Activated CD4-positive, alpha-beta T cell treated with anti-CD3 and anti-CD28 coated beads, Interleukin-2, Interleukin-4, amounts not matched to agents 100 ng/mL and 50 ng/mL, durations not matched to agents 16 hours and 8 hours (primary cell): Measurements from ENCODE around the gene PDE9A.

Experiments
- DNase-seq: peaks from one replicate; pipeline ENCODE4 v3.0.0-alpha.2; 2020; ENCODE audit warnings: low spot score

The PDE9A gene

DNA sequence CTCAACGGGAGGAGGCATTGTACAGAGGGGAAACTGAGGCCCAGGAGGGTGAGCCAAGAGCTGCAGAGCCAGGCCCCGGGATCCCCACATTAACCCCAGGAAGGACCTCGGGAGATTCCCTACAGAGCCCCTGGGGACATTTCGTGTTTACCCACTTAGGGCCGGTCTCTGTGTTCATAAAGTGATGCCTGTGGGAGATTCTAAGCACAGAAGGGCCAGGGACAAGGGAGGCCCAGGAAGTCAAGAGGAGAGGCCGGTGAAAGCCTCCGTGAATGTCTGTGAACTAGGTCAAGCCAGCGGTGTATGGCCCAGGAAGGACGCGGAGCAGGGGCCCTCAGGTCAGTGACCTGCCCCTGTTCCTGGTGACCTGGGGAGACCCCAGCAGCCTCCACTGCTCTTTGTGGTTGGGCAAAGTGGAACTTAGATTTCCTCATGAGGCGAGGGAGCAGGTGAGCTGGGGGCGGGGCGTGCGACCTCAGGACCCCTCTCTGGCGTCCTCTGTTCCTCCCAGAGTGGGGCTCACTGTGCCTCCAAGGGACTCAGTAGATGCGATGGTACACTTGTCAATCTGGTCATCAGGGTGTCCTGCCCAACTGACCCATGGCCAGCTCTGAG, 34.9 kb downstream of the PDE9A start:
- no peak for DNase-seq

DNA sequence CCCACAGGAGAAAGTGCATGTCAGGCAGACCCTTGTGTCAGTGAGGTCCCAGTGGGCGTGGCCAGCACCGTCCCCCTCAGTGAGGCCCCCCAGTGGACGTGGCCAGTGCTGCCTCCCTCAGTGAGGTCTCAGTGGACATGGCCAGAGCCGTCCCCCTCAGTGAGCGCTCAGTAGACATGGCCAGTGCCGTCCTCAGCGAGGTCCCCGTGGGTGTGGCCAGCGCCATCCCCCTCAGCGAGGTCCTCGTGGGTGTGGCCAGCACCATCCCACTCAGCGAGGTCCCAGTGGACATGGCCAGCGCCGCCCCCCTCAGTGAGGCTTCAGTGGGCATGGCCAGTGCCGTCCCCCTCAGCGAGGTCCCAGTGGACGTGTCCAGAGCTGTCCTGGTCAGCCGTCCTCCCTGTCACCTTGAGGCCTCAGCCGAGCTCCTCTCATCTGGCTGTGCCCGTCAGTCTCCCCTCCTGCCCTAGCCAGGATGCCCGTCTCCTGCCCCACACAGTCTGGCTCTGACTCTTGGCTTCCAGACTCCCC, 35.5 kb downstream of the PDE9A start:
- no peak for DNase-seq

DNA sequence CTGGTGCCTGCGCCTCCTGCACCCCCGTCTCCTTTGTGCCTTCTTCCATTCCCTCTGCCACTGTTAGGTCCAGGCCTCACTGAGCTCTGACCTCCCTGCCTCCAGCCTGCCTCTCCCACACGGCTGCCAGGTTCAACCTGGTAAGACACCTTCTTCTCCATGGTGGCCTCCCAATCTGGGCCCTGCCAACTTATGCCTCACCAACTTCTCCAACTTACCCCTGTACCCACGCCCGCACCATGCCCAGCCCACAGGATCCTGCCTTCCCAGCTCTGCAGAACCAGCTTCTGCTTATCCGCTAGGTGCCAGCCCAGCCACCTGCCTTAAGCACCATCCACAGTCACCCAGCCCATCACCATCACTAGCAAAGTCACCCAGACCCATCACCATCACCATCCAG, 37.2 kb downstream of the PDE9A start:
- no peak for DNase-seq

DNA sequence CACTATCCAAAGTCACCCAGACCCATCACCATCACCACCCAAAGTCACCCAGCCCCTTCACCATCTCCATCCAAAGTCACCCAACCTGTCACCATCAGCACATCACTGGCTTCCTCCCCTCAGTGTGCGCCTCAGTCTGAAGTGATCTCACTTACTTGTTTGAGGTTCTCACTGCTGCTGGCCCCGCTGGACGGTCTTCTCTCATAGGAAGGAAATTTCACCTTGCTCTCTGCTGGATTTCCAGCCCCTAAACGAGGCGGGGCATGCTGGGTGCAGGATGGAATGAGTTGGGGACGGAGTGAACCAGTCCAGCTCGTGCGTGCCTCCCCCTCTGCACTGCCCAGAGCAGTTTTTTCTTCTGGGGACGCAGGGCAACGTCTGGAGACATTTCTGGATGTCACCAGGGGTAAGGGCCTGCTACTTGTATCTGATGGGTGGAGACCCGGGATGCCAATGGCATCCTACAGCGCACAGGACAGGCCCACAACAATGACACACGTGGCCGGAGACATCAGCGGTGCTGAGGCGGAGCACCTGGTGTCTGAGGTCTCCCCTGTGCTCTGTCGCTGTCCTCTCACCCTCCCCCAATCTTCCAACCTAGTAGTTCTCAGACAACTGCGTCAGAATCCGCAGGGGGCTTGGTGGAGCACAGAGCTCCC, 38.6 kb downstream of the PDE9A start:
- DNase-seq = no peak

DNA sequence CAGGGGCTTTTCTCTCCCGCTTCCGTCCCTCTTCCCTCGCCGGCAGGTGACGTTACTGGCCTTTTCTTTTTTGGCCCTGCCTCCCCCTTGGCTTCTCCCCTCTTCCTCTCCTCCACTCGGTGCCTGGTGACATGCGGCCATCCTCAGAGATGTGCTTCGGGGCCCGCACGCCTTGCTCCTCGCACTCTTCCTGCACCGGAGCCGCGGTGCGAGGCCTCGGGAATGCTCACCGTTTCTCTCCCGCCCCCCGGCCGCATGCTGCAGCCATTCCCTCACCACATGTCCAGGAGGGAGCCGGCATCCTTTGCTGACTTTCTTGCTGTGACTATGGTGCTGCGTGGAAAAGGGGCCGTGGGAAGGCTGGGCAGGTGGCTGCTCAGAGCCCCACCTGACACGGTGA, 39.3 kb downstream of the PDE9A start:
- no peak for DNase-seq

DNA sequence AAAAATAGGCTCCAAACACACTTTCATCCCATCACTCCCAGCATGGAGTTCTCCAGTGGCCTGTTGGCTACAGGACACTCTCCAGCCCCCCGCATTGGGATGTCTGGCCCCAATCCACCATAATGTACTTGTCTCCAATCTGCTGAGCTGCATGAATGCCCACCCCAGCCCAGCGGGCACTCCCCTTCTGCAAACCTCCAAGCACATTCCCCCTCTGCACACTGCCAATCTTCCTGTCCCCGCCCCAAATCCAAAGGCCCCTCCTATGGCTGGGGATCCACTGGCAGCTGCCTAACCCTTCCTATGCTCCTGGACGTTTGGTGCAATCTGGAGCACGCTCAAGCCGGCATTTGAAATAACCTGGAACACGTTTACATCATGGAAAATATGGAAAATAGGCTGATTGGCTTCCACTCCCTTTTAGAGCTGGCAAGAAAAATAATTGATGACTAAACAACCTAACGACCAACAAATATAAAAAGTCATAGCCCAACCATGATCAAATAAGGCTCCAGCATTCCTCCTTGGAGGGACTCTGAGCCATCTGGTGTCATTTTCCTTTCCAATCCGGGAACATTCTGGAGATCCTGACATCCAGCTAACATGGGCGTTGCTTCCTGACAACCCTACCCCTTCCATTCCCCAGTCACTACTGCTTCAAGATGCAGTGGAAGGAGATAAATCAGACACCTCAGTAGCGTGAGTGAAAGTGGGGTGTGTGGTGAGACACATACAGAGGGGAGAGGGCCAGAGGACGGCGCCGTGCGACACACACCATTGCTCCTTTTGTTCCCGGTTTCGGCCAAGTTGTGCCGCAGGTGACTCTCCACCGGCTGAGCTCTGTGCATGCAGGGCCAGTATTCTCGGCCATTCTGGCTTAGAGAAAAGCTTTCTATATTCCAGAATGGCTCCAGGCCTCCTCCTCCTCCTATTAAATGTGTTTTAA, 41.6 kb downstream of the PDE9A start:
- no peak for DNase-seq

DNA sequence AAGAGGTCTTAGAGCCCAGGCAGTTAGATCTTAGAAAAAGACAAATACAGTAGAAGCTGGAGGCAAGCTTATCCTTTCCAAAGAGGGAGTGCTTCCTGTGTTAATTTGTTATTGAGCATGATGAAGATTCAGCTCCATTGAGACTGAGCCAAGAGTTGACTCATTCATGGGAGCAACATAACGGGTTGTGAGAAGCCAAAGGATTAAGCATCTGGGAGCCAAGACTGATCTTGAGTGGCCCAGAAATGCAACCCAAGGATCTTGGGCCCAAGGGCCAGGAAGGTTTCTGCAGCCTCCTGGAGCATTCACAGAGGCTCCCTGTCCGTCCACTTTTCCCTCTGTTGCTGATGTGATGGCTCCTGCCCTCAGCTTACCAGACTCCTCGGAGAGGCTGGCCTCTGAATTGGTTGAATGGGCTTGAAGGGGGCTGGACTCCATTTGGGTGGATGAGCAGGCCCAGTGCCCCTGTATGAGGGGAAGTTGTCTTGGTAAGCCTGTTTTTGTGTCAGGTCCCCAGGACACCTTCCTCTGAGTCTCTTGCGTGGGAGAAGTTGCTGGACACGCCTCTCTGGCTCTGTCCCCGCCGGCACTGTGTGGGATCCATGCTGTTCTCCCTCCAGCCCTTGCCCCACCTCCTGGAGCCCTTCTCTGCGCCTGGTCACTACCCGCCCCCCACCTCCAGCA, 42.4 kb downstream of the PDE9A start:
- DNase-seq = no peak

DNA sequence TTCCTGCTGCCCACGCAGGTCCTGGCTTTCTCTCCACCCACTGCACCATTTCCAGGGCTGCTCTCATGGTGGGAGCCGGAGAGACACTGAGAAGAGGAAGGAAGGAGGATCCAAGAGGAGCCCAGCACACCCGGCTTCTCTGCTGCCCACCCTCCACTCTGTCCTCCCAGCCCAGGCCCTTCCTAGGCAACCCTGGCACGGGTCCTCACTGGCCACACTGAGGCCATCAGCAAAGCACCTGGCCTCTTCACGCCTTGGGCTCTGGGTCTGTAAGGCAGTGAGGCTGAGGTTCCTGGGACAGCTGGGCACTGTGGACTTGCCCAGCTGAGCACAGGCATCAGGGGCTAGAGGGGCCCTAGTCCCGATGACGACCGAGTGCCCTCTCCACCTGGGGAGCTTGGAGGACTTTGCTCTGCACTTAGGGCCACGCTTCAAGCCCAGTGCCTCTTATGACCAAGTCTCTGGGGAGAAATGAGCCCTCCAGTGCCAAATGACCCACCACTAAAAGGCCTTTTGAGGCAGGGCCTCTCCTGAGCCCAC, 43.1 kb downstream of the PDE9A start:
- no peak for DNase-seq

DNA sequence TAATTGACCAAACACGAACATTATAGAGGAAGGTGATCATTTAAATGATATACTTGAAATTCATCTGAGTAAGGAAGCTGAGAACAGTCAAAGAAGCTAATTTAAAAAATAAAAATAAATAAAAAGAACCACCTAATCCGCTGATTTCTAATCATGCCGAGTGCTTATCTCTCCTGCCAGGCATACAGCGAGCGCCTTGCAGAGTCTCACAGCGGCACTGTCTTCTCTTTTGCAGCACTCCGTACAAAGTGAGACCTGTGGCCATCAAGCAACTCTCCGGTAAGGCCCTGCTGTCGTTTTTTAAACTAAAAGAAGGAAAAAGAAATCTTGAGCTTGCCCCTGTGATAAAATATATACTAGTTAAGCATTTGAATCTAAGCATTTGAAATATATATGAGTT, 45.3 kb downstream of the PDE9A start:
- no peak for DNase-seq

DNA sequence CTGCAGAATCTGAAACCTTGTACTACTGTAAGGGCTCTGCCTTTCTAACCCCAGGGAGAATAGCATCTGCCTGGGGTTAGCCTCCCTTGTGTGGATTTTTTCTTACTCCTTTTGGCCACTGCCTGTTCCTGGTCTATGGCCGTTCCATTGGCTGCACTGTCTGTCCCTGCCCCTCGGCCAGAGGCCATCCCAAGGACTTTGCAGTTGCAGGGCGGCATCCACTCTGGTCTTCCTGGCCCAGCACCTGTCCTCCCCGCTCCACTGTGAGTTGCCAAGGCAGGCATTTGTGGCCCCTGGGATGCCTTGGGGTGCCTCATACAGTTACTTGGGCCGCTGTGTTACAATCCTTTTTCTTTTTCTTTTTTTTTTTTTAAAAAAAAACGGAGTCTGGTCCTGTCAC, 45.8 kb downstream of the PDE9A start:
- no peak for DNase-seq

DNA sequence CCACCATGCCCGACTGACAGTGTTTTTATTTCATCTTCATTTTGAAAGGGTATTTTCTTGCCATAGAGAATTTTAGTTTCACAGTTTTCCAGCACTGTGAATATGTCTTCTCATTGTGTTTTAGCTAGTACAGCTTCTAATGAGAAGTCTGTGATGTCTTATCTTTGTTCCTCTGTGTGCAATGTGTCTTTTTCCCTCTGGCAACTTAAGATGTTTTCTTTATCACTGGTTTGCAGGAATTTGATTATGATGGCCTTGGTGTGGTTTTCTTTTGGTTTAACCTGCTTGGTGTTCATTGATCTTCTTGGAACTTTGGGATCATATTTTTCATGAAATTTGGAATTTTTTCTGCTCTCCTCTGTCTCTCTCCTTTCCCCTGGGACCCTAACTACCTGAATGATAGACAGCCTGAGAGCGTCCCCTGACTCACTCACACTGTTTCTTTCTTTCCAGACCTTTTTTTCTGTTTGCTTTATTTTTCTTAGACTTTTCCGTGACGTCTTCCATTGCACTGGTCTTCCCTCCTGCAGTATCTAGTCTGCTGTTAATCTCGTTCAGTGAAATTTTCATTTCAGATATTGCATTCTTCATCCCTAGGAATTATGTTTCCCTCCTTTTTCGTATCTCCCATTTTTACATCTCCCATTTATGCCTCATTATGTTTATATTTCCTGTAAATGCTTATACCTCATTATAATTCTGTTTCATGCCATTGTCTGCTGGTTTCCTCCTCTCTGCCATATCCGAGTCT, 48.5 kb downstream of the PDE9A start:
- no peak for DNase-seq

DNA sequence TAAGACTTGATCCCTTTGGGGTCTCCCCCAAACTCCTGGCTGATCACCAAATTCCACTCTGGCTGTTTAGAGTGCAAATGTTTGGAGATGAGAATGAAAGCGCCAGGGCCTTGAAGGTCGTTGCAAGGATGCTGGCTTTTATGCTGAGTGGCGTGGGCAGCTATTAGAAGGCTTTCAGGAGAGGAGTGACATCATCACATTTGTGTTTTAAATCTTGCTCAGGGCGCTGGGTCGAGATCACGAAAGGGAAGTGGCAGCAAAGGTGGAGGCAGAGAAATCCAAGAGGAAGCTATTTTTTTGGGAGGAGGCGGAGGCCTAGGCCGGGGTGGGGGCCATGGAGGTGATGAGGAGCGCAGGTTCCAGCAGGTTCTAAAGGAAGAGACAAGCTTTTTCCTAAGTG, 49.3 kb downstream of the PDE9A start:
- no peak for DNase-seq

DNA sequence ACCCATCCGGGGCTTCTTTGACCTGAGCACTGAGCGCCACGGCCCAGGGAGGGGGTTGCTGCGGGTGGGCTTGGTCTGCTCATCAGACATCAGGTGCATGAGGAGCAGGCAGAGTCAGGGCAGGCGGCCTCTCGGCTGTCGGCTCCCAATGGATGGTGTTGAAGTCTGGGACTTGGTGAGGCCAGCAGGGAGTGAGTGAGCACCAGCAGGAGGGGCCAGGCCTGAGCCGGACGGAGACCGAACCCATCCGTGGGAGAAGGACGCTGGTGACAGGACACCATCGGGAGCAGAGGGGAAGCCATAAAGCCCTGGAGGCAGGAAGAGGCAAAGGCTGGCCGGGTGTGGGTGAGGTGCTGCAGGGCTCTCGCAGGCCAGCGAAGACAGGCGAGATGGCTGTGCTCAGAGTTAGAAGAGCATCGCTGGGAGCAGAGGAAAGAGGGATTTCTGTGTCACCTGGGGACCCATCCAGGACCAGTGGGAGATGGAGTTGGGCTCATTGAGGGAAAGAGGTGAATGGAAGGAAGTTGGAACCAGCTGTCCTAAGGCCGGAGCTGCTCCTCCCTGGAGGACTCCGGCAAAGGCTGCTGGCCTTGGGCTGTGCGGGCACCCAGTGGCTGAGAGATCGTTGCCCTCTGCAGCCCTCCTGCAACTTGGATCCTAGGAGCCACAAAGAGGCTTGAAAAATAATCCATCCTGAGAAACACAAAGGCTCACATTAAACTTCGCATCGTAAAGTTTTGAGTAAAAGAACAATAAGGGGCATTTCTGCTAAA, 49.9 kb downstream of the PDE9A start:
- DNase-seq = no peak

DNA sequence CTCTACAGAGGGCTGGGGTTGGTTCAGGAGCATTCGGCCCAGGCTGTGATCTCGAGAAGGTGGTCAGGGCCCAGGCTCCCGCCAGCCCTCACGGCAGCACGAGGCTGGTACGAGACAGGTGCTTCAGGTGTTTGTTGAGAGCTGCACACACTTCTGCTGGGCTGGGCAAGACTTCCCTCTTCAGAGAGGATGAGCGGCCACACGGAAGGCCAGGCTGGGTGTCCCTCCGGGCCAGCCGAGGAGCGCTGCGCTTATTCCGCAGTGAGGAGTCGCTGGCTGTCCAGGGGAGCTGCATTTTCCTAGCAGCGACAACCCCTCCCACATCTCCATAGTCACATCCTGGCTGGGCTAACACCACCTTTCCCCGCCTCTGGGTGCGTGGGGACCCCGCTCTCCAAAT, 50.5 kb downstream of the PDE9A start:
- DNase-seq = no peak

DNA sequence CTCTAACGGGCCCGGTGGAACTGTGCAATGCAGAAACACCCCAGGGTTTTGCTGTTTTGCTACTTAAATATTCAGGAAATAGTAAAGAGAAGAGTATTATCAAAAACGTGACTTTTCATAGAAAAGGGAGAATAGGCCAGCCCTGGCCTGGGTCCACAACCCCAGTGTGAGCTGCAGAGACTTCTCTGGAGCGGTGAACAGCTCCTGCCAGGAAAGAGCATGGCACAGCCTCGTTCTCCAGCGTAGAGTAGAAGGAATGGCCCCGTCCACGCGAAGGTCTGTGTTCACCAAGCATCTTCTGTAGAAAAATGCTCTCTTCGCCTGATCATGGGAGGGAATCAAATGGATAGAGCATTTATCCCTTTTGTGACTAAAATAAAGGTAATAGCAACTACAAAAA, 51.4 kb downstream of the PDE9A start:
- no peak for DNase-seq

DNA sequence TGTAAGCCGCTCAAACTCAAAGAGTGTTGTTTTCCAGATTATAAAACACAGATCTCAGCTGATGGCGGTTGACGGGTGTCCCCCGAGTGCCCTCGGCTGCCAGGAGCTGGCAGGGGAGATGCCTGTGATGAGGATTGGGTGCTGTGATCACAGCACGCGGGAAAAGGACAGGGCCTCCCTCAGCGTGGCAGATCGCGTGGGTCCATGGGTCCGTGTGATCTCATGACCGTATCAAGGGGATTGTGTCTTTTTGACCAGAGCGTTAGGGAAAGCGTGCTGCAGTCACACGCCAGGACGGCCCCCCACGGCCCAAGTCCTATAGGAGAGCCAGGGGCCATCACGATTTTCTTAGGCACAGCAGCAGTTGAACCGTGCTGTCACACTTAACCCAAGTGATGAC, 51.9 kb downstream of the PDE9A start:
- DNase-seq = no peak

DNA sequence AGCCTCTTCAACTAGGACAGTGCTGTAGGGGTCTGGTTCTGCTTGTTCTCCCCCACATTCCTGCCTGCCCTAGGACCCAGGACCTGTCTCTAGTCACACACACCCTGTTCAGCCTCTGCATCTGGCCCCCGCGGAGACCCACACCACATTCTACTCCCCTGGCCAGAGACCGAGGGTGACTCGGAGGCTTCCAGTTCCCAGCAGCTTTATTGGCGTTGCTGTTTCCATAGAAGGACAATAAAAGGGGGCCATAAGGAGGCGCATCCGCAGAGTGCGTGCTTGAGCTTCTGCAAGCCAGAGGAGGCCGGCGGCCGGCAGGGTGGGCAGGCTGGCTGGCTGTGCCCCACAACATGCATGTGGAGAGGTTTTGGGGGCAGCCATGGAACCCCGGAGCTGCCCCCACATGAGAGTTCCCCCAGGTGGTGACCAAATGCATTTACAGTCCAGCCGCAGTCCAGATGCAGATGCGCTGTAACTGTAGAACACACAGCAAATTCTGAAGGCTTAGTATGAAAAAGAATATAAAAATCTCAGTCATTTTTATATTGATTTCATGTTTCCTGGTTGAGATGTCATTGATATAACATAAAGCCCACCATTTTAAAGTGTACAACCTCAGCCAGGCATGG, 52.4 kb downstream of the PDE9A start:
- DNase-seq = no peak

DNA sequence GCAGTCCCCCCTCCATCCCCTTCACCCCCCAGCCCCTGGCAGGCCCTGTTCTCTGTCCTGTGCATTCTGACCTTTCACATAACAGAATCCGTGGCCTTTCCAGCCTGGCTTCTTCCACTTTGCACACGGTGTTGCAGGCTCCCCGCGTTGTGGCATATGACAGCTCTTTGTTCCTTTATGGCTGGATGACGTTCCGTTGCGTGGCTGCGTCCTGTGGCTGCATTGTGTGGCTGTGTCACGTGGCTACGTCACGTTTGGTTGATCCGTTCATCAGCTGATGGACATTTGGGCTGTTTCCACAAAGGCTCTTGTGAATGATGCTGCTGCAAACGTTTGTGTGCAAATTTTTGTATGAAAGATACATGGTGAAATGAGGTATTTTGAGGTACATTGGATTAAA, 53.3 kb downstream of the PDE9A start:
- DNase-seq = no peak

DNA sequence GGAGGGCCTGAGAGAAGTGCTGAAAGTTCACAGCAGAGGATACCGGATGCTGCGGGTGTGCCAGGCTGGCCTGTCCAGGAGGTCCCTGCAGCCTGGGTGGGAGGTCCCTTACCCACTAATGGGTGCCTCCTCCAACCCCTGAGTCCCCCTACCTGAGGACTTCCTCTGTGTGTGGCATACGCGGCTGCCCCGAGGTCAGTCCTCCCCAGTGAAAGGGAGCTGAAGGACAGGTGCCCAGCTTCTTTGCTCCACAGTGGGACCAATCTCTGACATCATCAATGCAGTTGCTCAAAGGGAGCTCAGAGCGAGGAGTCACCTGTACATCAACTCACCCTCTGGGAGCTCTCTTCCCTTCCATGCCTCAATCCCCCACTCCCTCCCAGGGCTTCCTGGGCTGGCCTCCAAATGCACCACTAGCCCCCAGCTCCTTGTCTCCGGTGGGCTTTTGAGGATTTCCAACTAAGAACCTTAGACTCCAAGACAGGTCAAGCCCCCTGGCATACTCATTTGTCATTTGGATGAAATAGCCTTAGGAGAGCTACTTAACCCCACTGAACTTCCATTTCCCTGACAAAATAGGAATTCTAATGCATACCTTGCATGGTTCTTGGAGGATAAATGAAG, 53.9 kb downstream of the PDE9A start:
- DNase-seq = no peak

DNA sequence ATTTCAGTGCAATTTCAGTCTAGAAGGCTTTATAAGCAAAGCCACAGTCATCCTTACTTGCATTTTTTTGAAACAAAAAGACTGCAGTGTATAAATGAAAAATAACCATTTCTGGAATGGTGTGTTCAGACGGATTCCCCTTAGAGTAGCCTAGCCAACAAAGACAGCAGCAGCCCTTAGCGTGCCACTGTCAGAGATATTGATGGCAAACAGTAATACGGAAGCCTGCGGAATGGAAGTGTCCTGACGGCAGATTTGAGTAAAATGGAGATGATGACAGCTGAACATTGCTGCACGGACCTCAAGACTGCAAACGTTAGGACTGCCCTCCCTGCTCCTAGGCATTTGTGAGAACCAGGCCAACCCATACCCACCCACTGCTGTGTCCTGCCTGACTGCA, 54.7 kb downstream of the PDE9A start:
- DNase-seq = no peak
